ENCODE results near the gene ITGB5. TPM values are rescaled to one million over a fixed set of nuclear protein-coding genes. Genes with fewer than 3 reads are reported as not detected.
"Not testable (repeated sequence)": the region's sequence is repeated elsewhere in the genome, so short reads cannot be mapped to it uniquely, and the experiment has no call there.

ITGB5 gene
- total RNA-seq, 1 experiment from 2014 or later = 146 TPM

DNA sequence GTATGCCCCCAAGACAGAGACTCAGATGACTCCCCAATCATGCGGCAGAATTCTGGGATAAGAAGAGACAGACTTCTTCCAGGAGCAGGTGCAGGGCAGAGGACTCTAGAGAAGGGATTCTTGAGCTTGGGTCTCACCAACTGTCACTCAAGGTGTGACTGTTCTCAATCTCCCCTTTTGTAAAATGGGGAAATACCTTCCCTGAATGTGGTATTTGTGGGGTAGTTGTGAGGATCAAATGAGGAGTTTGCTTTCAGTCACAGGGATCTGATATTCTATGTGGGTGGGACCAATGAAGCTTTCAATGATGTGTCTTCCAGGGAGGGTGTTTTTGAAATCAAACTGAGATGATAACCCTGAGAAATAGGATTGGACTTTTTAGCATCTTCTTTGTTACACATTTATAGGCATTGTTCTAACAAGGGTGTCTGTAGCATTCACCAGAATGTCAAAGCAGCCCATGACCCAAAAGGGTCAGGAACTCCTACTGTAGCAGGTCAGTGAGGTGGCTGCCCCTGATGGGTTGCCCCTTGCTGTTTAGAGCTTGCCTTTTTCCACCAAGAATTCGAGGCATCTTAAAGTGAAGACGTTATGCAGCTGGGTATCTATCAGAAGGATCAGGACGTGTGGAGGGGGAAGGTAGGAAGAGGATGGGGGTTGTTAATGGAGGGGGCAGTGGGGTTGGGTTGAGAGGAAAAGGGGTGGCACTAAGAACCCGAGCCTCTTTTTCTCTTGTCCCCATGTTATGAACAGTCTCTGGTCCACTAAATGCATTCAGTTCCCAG lies 128.1 kb downstream of the ITGB5 start:
- no peak overlapping the region for H4K91ac ChIP-seq (ENCODE audit: insufficient read length, low read depth, low read length)
- H2BK5ac ChIP-seq (ENCODE audit: insufficient read length, low read length) = no peak overlapping the region
- H3K23ac ChIP-seq (ENCODE audit: insufficient read length, low read depth, low read length) = no peak overlapping the region
- H3K4me1 ChIP-seq (ENCODE audit: insufficient read depth, low read length) = no peaks in the 10 kb centered on the region
- H4K8ac ChIP-seq (replicated peaks; ENCODE audit: insufficient read length, low read depth, low read length) = no peak overlapping the region
- no peak overlapping the region for H2BK120ac ChIP-seq (ENCODE audit: low read depth, low read length, poor library complexity, severe bottlenecking)
- no peaks in the 10 kb centered on the region for H3K9me3 Mint-ChIP-seq
- H3K27ac Mint-ChIP-seq = no peak overlapping the region; a peak in 1 of 7 replicates
- H3K18ac ChIP-seq (ENCODE audit: insufficient read length, low read depth, low read length) = no peak overlapping the region
- H3K56ac ChIP-seq (ENCODE audit: insufficient read length, low read depth, low read length) = no peak overlapping the region
- H3K27ac ChIP-seq (ENCODE audit: insufficient read length, low read depth, low read length) = no peak overlapping the region
- H3K79me2 ChIP-seq (ENCODE audit: insufficient read depth, low read length) = no peaks in the 10 kb centered on the region
- H3K79me1 ChIP-seq (ENCODE audit: insufficient read depth, low read depth, low read length, poor library complexity, severe bottlenecking) = no peaks in the 10 kb centered on the region
- no peaks in the 10 kb centered on the region for H3K27me3 ChIP-seq (ENCODE audit: insufficient read depth, low read length)
- no peak overlapping the region for H2BK15ac ChIP-seq (ENCODE audit: low read depth, low read length)
- no peak overlapping the region for H2AFZ ChIP-seq (ENCODE audit: low read length)
- WGBS (ENCODE audit: extremely low coverage, insufficient read length, low lambda C conversion rate) = no CpG with 5 or more reads among the region's 5 CpGs
- no peak overlapping the region for H3K9ac ChIP-seq (ENCODE audit: extremely low read depth, insufficient read length, low read length)
- H3K36me3 Mint-ChIP-seq (ENCODE audit: insufficient read depth in 1 of 3, low read depth in 3 of 3) = peaks cover 3 to 18% (median 12%) of the 10 kb centered on the region in 3 experiments; a peak in 6 of 7 replicates
- H3T11ph ChIP-seq (ENCODE audit: low read length) = no peak overlapping the region
- no peak overlapping the region for H2AK5ac ChIP-seq (ENCODE audit: insufficient read length, low read length)
- no peak overlapping the region for H3K14ac ChIP-seq (ENCODE audit: insufficient read depth, low read length)
- H4K20me1 ChIP-seq (ENCODE audit: control insufficient read depth, insufficient read depth, insufficient read length) = no peaks in the 10 kb centered on the region
- no peak overlapping the region for H3K4ac ChIP-seq (ENCODE audit: low read depth, low read length)
- no peaks in the 10 kb centered on the region for H3K27me3 Mint-ChIP-seq (ENCODE audit: low read depth)
- H4K5ac ChIP-seq (ENCODE audit: insufficient read length, low read depth, low read length) = no peak overlapping the region
- H3K23me2 ChIP-seq (ENCODE audit: insufficient read length, low read depth, low read length, poor library complexity, severe bottlenecking) = no peaks in the 10 kb centered on the region
- peaks cover 35 to 38% of the 10 kb centered on the region in 2 experiments for H3K4me1 Mint-ChIP-seq
- no peak overlapping the region for H3K4me2 ChIP-seq (ENCODE audit: insufficient read depth, insufficient read length, low read length)
- no peak for TF ChIP-seq CTCF (conservative IDR thresholded peaks at IDR 0.05)
- H2BK12ac ChIP-seq (ENCODE audit: insufficient read length, low read depth, low read length) = no peak overlapping the region
- H2BK20ac ChIP-seq (ENCODE audit: low read depth, low read length, poor library complexity, severe bottlenecking) = no peak overlapping the region
- peak; percentile 14 for DNase-seq
- no peak overlapping the region; a peak in 2 of 5 replicates for H3K4me3 Mint-ChIP-seq
- no peaks in the 10 kb centered on the region for H3K9me3 ChIP-seq (ENCODE audit: control insufficient read depth, low read depth, low read length)

DNA sequence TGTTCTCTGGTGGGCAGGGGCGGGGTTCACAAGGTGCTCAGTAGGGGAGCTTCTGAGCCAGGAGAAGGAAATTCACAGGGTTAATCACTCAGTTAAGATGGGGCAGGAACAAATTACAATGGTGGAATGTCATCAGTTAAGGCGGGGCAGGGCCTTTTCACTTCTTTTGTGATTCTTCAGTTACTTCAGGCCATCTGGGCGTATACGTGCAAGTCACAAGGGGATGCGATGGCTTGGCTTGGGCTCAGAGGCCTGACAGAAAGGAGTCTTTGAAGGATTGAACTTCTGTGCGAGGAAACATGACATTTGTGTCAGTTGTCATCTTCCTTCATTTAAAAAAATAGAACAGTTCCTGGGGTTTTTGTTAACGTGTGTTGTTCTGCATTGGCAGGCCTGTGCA lies 129.2 kb downstream of the ITGB5 start:
- H3K9ac ChIP-seq (ENCODE audit: extremely low read depth, insufficient read length, low read length); H3K4me2 ChIP-seq (ENCODE audit: insufficient read depth, insufficient read length, low read length); H3K79me2 ChIP-seq (ENCODE audit: insufficient read depth, low read length); H3K18ac ChIP-seq (ENCODE audit: insufficient read length, low read depth, low read length); H3K4ac ChIP-seq (ENCODE audit: low read depth, low read length); H3K4me1 ChIP-seq (ENCODE audit: insufficient read depth, low read length); H4K5ac ChIP-seq (ENCODE audit: insufficient read length, low read depth, low read length); H3K27ac ChIP-seq (ENCODE audit: insufficient read length, low read depth, low read length); H2BK120ac ChIP-seq (ENCODE audit: low read depth, low read length, poor library complexity, severe bottlenecking); H4K8ac ChIP-seq (replicated peaks; ENCODE audit: insufficient read length, low read depth, low read length); H3K36me3 Mint-ChIP-seq (ENCODE audit: insufficient read depth in 1 of 3, low read depth in 3 of 3); H3K23me2 ChIP-seq (ENCODE audit: insufficient read length, low read depth, low read length, poor library complexity, severe bottlenecking); H3K14ac ChIP-seq (ENCODE audit: insufficient read depth, low read length); H2AK5ac ChIP-seq (ENCODE audit: insufficient read length, low read length); H2BK12ac ChIP-seq (ENCODE audit: insufficient read length, low read depth, low read length); H3K56ac ChIP-seq (ENCODE audit: insufficient read length, low read depth, low read length); H3K9me3 Mint-ChIP-seq; H3K23ac ChIP-seq (ENCODE audit: insufficient read length, low read depth, low read length); H3K27me3 Mint-ChIP-seq (ENCODE audit: low read depth); H3K27me3 ChIP-seq (ENCODE audit: insufficient read depth, low read length); H2BK5ac ChIP-seq (ENCODE audit: insufficient read length, low read length); H4K20me1 ChIP-seq (ENCODE audit: control insufficient read depth, insufficient read depth, insufficient read length); H2BK20ac ChIP-seq (ENCODE audit: low read depth, low read length, poor library complexity, severe bottlenecking); H3K79me1 ChIP-seq (ENCODE audit: insufficient read depth, low read depth, low read length, poor library complexity, severe bottlenecking); H4K91ac ChIP-seq (ENCODE audit: insufficient read length, low read depth, low read length); H2AFZ ChIP-seq (ENCODE audit: low read length); H3T11ph ChIP-seq (ENCODE audit: low read length); H3K9me3 ChIP-seq (ENCODE audit: control insufficient read depth, low read depth, low read length); H2BK15ac ChIP-seq (ENCODE audit: low read depth, low read length): not testable (repeated sequence)
- H3K4me1 Mint-ChIP-seq = peaks cover 37 to 43% of the 10 kb centered on the region in 2 experiments
- peak overlapping the region in 2 of 3 experiments; percentile 23 to 88; a peak in 3 of 7 replicates for H3K27ac Mint-ChIP-seq
- DNase-seq = peak; percentile 63
- no CpG with 5 or more reads among the region's 7 CpGs for WGBS (ENCODE audit: extremely low coverage, insufficient read length, low lambda C conversion rate)
- peak overlapping the region in 1 of 2 experiments; percentile 45; a peak in 1 of 5 replicates for H3K4me3 Mint-ChIP-seq
